Measurements from ENCODE around the gene BTBD10.

Gene BTBD10

DNA sequence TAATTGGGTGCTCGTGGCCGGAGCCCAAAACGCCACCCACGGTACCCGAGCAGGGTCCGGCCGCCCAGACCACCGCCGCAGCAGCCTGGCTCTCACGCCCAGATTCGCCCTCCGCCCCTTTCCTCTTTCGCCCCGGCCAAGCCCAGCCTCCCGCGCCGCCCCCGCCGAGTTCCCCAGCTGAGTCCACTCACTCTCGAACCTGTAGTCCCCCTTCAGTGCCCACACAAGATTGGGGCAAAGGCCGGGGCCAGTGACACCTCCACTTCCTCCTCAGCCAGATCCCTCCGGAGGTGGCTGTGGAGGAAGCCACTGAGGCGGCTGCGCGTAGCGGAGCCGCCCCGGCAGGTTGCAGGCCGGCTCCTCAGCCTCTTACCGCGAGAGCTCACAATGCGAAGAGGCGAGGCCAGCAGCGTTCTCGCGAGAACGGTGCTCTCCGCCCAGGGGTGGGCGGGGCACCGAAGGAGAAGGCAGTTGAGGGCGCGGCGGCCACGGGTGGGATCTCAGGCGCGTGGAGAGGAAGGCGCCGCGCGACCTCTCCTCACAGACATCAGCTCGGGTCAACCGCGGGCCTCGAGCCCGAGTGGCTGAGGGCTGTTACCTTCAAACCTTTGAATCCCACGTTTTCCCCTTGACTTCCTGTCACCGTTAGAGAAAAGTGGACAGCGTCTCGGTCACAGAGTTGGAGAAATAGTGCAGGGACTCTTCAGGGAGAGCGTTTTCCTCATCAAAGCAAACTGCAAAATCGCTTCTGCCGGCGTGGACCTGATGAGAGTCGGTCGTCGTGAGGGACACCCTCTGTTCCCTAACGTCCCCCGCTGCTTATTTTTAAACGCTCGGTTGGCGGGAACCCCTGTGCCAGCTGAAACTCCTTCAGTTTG, at the start of gene BTBD10:
BTBD10 (minus strand) TSS at position 322 of the 878 bp plus-strand sequence. CDS start 18,098 bp downstream, outside the sequence.
- peak; percentile 96 for DNase-seq

DNA sequence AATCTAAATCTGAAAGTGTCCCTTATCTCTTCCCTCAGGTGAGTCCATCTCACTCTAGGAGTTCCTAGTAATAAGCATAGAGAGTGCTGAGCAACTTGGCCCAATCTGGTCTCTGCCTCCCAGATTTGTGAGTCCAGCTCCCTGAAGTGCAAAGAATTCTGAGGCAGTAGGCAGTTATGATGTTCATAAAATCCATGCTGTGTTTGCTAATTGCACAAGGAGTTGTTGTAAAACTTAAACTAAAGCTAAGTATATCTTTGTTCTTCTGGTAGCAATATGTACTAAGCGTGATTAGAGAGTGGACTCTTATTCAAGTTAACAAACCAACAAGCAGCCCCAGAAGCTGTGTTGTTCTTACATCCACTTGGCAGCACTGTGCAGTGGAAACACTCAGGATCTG, 40.4 kb upstream of the BTBD10 start:
- no peak for DNase-seq

DNA sequence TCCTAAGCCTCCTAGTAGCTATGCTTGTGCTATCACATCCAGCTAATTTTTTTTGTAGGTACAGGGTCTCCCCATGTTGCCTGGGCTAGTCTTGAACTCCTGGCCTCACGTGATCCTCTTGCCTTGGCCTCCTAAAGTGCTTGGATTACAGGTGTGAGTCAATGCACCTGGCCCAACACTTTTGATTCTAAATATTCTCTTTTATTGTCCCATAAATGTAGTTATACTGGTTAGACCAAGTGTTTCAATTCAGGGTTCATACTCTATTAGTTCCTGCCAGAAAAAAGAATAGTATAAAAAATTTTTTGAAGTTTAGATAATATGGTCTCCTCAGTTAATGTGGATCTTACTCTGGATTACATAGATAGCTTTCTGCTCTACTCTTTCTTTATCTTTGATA, 39.5 kb upstream of the BTBD10 start:
- no peak for DNase-seq

DNA sequence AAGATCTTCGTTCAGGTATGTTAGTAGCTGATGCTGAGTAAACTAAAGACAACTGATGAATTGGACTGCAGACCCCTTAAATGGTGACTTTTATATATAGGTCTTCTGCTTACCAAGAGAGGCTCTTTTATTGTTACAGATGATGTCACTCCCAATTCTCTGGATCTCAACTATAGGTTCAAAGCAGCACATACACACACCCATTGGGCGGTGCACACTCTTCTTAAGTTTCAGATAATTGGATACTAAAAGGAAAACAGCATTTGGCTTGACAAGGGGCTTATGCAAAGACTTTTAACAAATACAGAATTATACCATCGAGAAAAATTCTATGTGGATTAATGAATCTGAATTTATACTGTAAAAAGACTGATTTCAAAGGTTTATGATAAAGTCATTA, 32.9 kb upstream of the BTBD10 start, which contains the start of gene PTH:
PTH (minus strand) TSS at position 69 of the 400 bp plus-strand sequence. CDS start 3,142 bp downstream, outside the sequence.
- no peak for DNase-seq

DNA sequence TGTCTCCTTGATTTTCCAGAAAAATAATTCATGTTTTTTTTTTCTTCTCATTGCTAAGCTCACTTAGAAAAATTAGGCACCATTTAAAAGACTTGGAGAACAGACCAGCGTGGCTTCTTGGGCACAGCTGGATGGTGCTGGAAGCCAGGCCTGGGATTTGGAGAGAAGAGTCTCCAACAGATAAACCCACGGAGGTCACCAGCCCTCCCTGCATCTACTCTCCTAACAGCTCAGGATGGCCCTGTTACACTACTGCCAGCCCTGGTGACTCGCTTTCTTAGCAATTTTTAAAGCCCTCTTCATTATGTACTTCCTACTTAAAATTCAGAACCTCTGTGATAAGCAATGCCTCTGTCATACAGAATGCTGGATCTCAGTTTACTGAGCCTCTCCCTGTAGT, 31.0 kb upstream of the BTBD10 start:
- no peak for DNase-seq

DNA sequence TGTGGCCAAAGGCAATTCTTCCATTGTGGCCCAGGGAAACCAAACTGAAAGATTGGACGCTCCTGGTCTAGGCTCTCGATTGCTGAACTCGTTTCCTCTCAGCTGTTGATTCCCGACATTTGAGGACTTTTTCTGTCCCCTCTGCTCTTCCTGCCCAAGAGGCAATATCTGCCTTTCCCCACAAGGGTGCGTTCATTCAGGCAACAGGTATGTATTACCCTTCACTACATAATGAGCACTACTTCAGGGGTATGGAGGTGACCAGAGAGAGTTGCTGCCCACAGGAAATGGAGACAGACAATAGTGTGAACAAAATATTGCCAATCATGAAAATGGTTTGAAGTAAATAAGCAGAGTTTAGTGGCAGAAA, 24.6 kb upstream of the BTBD10 start:
- peak; percentile 41 for DNase-seq

DNA sequence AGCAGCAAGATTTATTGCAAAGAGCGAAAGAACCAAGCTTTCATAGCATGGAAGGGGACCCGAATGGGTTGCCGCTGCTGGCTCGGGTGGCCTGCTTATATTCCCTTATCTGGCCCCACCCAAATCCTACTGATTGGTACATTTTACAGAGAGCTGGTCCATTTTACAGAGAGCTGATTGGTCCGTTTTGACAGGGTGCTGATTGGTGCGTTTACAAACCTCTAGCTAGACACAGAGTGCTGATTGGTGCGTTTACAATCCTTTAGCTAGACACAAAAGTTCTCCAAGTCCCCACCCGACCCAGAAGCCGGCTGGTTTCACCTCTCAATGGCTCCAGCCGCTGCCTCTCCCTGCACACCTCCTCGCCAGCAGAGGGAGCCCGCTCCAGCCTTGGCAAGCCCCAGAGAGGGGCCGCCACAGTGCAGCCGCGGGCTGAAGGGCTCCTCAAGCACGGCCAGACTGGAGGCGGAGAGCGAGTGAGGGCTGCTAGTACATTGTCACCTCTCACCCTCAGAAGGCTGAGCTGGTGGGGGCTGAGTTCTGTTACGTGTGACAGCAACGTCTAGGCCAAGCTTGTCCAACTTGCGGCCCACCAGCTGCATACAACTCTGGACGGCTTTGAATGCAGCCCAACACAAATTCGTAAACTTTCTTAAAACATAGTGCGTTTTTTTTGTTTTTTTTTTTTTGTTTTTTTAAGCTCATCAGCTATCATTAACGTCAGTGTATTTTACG, 24.1 kb upstream of the BTBD10 start:
- peak; percentile 68 for DNase-seq

DNA sequence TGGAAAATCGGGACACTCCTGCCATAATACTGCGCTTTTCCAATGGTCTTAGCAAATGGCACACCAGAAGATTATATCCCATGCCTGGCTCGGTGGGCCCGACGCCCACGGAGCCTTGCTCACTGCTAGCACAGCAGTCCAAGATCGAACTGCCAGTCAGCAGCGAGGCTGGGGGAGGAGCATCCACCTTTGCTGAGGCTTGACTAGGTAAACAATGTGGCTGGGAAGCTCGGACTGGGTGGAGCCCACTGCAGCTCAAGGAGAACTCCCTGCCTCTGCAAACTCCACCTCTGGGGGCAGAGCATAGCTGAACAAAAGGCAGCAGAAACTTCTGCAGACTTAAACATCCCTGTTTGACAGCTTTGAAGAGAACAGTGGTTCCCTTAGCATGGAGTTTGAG, 17.2 kb upstream of the BTBD10 start:
- no peak for DNase-seq

DNA sequence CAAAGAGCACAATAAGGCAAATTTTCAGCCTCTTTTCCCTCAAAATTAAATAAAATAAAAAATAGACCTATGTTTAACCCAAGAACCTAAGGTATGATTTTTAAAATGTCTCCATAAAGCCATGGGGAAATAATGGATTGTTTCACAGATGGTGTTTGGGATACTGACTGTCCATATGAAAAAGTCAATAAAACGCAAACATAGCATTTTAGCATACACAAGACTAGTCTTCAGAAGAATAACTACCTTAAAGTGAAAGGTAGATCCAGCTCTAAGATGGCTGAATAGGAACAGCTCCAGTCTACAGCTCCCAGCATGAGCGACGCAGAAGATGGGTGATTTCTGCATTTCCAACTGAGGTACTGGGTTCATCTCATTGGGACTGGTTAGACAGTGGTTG, 16.7 kb upstream of the BTBD10 start:
- no peak for DNase-seq

DNA sequence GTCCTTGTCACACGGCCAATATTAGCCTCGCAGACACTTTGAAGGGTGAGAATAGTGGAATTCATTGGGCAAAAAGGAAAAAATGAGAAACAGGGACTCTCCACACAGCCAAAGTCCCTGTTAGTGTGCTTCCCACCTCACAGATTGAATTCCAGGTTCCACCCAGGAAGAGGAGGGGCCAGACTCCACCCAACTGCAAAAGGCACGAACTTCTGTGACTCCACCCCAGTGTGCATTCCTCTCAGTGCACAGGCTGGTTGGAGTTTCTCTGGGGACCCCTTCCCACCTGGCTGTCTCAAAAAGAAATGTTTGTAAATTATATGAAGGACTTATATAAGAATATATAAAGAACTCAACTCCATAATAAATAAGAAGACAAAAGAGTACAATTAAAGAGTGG, 12.1 kb upstream of the BTBD10 start:
- no peak for DNase-seq

DNA sequence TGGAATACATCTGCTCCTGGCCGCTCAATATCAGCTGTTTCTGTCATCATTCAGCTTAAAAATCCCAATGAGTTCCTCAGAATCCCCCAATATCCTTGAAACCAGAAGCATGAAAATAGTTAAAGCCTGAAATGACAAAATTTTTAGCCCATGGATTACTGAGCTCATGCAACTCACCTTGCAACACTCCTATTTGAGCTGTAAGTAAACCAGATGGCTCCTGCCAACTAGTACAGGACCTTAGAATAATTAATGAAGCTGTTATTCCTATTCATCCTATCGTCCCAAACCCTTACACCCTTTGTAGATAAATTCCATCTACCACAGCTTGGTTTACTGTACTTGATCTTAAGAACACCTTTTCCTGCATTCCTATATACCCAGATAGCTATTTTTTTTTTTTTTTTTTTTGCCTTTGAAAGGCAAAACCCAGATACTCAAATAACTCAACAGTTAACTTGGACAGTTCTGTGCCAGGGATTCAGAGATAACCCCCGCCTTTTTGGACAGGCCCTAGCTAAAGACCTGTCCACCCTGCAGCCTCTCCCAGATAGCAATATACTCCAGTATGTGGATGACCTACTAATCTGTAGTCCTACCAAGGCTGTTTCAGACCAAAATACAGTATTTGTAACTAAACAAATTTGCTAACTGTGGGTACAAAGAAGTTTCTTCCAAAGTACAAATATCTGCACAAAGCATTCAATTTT, 10.1 kb upstream of the BTBD10 start:
- no peak for DNase-seq

DNA sequence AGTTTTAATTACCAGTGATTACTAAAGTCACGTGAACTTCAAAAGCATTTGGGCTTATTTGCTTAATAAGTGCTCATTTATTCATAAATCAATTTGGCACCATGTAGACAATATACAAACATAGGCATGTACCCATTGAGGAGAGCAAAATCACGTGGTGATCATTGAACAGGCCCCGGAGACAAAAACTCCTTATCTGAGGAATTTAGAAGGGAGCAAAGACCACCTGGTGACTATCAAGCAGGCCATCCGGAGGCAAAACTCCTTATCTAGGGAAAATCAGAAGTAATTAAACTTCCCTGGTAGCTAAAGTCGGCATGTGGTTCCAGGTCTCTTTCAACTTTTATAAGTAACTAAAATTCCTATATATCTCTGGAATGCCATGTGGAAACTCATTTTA, 5.7 kb upstream of the BTBD10 start:
- no peak for DNase-seq

DNA sequence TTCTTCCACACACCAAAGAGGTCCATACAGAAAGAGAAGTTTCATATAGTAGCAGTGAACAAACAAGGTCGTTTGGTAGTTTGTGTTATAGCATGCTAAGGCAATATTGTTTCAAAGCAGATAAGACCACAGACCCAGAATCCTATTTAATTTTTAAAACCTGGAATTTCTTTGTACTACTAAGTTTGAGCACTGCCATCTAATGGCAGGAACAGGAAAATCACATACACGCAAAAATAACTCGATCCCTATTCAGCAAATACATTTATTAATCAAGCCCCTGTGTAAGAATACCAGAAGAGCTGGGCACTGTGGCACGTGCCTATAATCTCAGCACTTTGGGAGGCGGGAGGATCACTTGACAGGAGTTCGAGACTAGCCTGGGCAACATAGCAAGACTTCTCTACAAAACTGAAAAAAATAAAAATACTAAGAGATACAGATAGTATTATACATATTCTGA, 2.9 kb upstream of the BTBD10 start:
- peak; percentile 36 for DNase-seq

DNA sequence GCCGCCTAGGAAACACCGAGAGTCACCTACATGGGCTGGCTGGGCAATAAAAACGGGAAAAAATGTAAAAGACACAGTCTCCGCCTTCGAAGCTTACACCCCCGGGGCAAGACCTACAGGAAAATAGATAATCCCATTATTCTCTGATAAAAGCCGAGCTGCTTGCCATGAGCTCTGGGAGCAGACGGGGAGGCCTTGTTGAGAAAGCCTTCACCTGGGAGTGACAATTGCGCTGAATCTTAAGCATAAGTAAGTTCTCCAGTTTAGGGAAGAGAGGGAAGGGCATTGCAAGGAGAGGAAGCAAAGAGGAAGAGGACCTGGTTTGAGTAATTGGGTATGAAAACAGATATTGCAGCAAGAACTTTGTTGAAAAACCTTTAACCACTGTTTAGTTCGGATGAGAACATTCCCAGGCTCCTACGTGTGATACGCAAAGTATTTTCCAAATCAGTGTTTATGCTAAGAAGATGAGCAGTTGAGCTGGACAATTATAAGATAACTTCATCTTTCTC, 813 bp upstream of the BTBD10 start:
- DNase-seq = no peak

DNA sequence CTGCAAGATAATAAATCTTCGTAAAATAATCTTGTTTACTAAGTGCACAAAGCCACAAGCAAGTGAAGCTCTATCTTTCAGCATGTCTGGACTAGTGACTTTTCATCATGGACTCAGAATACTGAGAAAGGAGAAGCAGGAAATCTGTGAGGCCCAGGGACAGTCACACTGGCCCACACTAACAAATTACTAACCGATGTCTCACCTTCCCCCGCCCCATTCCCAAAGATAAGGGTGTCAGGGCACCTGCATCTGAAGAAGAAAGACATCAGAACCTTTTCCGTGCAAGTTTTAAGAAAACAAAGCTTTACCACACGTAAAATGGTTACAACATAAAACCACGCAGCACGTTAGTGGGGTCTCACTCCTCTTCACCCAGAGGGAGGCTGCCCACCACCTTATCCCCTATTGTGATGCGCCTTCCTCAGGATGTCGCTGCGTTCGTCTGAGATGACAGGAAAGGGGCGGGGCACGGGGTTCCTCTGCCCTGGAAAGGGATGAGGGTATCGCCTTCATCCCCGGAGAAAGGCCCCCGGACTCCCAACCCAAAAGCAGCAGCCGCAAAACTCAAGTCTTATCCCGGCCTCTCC, 616 bp downstream of the BTBD10 start:
- DNase-seq = peak; percentile 47

DNA sequence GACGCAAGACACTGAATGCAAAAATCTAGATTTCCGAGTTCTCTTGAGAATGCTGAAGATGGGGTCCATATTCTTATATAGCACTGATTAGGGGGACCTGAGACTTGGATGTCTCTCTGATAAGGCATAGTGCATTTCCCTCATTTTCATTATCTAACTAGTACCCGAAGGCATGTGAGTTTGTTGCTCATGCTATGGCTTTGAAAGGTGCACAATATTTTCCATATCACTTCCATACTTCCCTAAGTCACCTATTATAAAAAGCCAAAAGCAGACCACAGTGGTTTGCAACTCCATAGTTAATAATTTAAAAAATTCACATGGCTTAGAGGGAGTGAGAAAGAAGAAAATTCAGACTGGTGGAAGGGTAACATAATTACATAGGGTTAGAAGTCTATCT, 1.7 kb downstream of the BTBD10 start:
- no peak for DNase-seq

DNA sequence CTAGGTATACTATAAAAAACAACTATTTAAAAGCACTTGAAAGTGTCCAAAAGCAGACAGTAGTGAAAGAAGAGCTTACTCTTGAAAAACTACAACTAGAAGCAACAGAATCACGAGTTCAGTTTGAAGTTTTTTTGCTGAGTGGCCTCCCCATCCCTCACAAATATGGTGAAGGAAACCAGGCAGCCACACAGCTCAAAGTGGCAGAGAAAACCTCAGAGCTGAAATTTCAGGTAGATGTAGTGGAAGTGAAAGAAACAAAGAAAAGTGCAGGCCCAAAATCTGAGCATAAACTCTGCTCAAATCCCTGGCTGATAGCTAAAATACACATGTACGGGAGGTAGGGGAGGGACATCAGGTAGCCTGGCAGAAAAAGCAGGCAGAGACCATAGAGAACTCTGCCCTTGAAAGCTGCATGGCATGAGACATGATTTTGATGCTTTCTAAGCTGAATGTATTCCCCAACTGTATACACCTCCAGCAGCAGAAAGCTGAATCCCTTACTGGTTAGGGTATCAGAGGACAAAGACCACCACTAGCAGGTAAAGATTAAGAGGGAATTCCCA, 12.1 kb downstream of the BTBD10 start:
- no peak for DNase-seq

DNA sequence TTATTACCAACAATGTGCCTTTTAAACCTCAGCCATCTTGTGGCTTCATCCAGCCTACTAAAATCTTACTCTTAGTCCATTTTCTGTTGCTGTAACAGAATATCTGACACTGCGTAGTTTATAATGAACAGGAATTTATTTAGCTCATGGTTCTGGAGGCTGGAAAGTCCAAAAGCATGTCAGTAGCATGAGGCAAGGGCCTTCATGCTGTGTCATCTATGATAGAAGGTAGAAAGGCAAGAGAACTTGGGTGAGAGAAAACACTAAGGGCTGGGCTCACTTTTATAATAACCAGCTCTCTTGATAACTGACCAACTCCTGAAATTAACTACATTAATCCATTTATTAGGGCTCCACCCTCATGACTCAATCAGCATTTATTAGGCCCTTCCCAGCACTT, 13.5 kb downstream of the BTBD10 start:
- DNase-seq = no peak

DNA sequence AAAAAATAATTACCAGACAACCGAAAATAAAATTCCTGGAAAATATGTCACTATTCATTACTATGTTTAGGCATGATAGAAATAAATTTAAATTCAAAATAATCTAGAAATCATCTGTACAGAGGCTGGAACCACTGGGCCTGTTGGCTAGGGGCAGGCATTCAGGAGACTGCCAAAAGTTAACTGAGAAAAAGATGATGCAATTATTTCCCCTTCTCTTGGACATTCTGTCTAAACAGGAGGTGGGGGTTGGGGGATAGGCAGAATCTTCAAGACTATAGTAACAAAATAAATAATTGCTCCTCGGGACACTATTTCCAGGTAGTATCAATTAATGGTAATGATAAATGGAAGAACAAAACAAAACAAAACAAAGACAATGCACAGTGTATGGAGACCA, 14.1 kb downstream of the BTBD10 start:
- no peak for DNase-seq

DNA sequence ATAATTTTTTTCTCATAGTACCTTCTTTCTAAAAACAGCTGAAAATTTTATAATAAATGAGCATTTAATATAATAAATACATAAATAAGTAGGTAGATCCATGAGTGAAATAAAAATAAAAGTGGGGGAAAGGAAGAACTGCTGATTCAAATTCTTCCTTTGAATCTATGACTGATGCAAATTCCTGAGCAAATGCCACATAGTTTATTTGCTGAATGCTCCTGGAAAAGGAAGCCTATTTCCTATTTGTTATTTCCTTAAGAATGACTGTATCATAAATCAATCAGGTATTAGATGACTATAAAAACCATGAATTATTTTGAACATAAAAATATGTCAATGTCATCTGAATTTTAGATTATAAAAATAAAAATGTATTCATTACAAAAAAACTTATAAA, 16.6 kb downstream of the BTBD10 start:
- DNase-seq = no peak

DNA sequence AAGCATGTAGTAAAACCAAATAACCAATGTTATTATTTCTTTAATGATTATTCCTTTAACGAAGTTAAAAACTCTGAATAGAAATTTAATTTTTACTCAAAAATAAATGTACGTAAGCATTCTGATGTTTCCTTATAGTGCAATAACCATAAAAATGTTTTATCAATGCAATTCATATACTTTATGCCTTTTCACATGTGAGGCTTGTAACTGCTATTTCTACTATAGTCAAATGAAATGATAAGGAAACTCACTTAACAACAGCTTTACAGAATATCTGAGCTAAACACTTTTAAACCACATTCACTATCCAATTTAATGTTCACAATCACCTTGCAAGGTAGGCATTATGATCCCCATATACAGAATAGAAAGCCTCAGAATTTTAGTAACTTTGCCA, 17.4 kb downstream of the BTBD10 start:
- no peak for DNase-seq

DNA sequence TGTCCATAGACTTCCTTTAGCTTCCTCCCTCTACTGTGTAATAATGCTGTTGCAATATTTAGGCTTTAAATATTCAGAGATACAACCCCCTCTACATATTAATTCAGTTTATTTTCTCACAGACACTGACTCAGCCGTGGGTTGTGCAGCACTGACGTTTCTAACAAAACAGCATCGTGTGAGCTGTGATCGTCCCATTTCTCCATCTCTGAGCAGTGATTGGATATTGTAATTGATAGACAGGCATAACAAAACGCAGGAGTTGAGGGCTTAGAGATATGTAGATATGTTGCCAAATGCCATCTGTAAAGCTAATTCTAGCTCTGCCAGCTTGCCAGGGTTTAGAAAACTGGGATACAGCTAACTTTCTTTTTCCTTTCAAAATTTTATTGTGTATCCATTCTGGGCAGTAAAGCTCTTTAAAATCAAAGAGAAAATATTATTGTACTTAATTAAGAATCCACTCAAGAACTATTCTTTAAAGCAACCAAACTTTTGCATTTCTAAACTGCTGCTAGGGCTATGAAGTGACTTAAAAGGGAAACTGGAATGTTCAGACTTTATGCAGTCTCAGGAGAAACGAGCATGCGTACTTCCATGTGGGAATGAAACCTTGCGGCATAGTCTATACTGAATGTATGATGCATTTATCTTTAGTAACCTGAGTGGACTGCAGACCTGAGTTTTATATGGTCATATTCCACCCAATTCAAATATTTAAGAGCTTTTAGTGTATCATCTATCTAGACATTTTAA, 22.7 kb downstream of the BTBD10 start:
- no peak for DNase-seq

All from CD4-positive, alpha-beta T cell treated with Interleukin-4 for 4 hours (primary cell).